Measurements from ENCODE around the gene WDR1.

The WDR1 gene

DNA sequence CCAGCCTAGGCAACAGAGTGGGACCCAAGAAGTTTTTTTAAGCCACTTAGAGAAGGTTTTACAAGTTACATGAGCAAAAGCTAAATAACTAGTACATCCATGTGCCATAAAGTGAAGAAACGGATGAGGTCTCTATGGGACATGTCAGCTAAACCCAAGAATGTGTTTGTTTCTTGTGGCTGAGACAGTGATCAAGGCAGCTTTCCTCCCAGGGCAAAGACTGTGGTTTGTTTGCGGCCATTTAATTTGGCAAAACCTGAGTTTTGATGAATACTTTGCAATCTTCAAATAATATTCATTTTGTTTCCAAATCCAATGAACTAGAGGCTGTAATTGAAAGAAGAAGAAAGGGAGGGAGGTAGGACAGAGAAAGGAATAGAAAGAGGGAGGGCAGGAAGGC is 50.4 kb downstream of the WDR1 start:
- no peak for DNase-seq

DNA sequence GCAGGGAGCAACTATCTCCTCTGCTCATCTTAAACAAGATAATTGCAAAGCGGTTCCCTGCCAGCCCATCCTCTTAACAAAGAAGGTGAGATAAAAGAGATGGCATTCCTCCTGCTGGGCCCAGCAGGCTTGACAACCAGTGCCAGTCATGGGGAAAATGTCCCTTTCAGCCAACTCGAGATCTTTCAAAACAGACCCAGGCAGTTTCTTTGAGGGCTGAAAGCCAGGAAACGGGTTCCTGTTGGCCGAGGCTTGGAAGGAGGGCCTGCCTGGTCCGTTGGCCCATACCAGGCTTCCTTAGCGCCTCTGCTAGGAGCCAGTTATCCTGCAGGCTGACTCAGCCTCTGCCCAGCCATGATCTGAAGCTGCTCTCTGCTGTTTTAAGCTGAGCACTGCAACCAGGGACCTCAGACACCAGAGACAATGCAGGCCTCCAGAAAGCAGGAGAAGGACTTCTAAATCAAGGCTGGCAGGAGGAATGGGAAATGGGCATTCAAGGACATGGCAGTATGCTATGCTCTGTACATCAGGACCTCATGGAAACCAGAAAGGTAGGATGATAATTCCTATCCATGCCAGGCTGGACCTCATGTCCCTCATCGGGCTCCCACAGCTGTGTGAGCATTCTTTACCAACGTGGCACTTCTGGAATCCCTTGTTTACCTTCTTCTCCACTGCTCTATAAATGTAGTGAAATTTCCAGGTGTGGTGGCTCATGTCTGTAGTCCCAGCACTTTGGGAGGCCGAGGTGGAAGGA is 52.9 kb downstream of the WDR1 start:
- no peak for DNase-seq

DNA sequence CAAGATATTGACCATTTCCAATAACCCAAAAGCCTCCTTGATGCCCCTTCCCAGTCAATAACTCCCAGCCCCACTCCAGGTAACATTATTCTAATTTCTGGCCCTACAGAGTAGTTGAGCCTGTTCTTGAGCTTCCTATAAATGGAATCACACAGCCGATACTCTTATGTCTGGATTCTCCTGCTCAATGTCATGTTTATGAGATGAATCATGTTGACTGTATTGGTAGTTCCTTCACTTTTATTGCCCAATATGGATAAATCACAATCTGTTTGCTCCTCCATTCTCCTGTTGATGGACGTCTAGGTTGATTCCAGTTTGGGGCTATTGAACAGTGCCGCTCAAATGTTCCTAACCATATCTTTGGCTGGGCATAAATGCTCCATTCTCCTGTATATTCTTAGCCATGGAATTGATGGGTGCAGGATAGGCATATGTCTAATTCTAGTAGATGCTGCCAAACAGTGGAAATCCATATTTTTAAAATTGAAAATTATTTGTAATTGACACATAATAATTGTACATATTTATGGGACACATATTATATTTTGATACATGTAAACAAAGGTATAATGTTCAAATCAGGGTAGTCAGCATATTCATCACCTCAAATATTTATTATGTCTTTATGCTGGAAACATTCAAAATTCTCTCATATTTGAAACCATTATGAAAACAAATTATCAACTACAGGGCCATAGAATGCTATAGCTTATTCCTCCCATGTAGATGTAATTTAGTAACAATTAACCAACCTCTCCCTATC is 54.8 kb downstream of the WDR1 start:
- DNase-seq: no peak

DNA sequence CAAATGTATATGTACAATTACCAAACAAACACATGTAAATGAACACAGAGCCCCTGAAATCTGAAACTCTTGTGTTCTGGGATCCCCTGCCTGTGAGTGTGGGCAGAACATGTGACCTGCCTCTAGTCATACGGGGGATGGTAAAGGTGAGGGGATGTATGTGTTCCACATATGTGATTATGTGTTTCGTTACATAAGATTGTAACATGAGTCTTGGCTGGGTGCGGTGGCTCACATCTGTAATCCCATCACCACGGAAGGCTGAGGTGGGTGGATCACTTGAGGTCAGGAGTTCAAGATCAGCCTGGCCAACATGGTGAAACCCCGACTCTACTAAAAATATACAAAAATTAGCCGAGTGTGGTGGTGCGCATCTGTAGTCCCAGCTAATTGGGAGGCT is 58.2 kb downstream of the WDR1 start:
- no peak for DNase-seq

DNA sequence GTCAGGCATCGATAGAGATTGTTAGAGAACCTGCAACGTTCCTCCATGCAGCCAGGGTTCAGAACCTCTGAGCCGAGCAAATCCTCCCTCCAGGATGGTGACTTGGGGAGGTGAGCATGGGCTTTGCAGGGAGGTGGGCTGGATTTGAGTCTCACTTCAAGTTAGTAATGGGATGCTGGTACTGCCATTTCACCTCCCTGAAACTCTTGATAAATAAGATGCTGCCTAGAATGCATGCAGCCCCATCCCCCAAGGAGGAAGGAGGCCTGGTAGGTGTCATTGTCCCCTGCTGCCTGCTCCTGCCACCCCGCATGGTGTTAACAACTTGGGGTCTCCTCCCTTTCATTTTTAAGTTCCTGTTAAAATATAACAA is 59.6 kb downstream of the WDR1 start:
- DNase-seq: no peak

DNA sequence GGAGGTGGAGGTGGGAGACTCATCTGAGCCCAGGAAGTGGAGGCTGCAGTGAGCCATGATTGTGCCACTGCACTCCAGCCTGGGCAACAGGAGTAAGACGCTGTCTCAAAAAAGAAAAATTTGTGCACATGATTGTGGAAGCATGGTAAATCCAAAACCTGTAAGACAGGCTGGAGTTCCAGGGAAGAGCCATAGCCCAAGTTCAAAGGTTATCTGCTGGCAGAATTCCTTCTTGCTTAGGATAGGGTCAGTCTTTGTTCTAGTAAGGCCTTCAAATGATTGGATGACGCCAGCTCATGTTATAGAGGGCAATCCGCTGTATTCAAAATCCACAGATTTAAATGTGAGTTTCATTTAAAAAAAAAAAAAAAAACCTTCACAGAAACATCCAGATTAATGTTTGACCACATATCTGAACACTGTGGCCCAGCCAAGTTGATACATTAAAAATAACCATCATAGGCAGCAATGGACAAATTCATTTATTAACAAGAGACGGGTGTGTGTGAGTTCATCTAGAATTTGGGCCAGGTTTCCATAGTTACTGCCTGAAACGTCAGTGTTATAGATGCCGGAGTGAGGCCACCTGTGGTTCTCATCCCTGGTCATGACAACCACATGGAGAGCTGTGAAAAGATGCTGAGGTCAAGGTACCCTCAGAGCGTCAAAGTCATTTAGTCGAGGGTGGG is 60.1 kb downstream of the WDR1 start:
- no peak for DNase-seq

DNA sequence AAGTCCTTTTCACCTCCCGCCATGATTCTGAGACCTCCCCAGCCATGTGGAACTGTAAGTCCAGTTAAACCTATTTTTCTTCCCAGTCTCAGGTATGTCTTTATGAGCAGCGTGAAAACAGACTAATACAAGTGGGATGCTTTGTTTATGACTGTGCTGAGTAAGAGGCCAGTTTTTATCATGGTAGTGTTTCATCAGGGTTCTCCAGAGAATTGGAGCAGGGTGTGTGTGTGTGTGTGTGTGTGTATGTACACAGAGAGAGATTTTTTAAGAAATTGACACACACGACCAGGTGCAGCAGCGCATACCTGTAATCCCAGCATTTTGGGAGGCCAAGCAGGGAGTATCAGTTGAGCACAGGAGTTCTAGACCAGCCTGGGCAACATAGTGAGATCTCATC is 60.7 kb downstream of the WDR1 start:
- no peak for DNase-seq

DNA sequence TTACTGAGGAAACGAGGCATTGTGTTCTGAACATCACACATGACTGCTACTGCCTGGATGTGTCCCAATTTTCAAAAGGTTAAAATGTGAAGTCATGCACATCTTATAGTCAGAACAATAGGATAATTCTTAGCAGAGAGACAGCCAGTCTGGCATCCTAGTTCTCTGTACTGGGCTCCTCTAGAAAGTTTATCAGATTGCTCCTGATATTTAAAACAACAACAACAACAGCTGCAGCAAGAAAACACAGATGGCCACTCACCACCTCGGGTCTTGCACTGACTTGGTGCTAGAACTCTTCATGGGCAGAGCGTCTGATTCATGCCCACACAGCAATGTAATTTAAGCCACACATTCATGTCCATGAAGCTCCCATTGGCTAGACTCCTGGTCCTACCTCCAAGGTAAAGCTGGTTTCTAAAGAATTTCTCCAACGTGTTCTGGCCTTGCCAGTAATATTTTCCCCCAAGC is 62.0 kb downstream of the WDR1 start:
- DNase-seq: no peak

DNA sequence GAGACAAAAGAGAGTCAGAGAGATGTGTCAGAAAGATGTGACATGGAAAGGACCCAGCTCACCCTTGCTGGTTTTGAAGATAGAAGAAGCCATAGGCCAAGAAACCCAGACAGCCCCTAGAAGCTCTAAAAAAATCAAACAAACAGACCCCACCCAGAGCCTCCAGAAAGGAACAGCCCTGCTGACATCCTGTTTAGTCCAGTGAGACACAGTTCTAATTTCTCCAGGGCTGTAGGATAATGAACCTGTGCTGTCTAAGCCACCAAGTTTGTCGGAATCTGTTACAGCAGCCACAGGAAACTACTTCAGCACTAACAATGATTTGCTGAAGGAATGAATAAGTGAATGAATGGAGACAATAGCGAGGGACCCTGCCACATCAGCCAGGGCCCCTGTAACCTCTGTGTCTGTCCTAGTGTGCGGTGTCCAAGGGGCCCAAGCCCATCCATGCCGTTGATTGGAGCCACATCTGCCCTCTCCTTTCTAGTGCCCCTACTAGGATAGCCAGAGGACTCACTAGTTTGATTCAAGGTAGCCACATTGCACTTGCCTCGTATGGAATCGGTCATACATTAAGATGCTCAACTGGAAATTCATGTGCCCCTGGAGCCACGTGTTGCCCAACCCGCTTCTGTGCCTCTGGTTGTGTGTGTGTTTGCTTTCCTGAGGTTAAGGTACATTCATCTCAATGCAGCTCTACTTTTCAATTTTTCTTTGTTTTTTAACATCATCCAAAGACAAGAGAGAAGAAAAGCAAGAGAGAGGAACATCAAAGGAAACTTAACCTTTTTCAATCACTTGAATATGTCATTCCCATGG is 62.8 kb downstream of the WDR1 start:
- no peak for DNase-seq

DNA sequence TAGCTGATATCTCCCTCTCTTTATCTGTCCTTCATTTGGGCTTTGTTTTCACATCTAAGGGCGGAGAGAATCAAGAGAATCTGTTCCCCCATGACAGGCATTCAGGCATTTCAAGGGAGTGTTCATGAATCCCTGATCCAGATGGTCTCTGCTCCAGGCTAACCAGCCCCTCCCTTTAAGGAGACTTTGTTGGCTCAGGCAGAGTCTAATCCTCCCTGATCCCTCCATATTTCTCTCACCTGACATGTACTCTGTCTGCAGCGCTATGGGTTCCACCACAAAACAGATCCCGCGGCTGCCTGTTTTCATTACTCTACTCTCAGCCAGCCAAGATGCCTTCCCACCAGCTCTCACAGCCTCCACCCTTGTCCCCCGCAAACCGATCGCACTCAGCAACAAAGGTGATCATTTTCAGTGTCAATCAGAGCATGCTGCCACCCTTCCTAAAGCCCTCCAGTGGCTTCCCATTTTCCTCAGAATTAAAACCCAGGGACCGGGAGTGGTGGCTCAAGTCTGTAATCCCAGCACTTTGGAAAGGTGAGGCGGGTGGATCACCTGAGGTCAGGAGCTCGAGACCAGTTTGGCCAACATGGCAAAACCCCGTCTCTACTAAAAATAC is 65.0 kb downstream of the WDR1 start:
- no peak for DNase-seq

DNA sequence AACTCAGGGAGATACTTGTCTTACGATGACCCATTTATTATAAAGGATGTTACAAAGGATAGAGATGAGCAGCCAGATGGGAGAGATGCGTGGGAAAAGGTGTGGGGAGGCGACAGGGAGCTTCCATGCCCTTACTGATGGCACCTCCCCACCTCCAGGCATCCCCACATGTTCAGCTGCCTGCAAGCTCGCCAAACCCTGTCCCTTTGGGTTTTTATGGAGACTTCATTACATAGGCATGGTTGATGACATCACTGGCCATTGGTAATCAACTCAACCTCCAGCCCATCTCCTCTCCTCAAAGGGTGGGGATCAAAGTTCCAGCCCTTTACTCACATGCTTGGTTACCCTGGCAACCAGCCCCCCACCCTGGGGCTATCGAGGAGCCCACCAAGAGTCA is 65.9 kb downstream of the WDR1 start:
- DNase-seq: no peak

DNA sequence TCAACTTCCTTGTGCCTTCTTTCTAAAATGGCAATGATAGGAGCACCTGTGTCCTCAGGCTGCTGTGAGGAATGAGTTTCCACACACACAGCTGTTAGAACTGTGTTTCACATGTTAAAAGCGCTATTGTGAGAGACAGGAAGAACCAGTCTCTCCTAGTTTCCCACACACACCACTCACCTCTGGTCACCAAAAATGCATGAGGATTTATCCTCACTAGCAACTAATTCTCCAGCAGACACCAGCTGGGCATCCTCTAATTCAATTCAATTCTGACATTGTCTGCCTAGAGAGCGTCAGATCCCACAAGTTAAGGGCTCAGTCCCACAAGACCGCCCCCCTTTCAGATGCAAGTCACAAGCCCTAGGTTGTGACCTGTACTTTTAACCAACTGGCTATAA is 66.3 kb downstream of the WDR1 start:
- no peak for DNase-seq

DNA sequence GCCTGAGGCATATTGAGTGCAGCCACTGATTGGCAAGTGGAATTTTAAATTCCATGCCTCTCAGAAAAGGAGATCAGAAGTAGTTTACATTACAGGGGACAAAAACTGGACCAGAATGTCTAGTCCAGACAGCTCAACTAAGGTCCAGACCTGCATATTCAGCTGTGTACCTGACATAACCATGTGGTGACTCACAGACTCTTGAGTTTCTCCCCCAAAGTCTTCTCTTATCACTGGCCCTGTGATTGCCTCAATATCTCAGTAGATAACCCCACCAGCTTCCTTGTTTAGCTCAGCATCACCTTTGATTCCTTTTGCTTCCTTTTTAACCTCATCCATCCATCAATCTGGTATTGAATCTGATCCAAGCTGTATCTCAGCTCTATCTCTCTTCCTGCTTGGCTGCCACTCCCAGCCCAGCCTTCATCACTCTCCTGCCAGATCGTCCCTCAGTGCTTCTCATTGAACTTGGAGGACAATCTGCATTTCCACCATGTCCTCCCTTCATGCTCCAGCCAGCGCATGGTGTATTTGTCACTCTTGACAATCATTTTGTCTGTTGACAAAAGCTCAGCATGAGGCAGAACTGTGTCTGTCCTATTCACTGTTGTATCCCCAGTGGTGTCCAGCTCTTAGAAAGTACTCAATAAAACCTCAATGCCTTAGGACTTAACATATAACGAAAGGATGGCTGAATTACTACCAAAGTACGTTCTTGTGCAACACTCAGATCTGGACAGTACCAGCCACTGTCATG is 67.5 kb downstream of the WDR1 start:
- DNase-seq: no peak

DNA sequence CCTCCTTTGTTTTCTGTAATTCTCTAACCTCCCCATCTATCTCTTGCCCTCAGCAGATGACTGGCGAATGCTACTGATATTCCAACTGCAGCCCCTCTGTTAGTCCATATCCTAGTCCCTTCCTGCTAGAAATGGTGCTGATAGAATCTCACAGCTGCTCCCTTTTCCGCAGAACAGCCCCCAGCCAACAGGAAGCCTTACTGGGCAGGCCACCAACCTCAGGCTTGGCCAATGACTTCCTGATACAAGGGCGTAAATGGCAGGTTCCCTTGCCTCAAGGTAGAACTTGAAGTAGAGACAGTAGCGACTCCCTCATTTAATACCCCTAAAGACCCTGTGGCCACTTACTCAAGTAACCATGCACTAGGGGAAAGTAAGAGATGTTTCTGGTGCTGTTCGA is 68.6 kb downstream of the WDR1 start:
- DNase-seq: no peak

DNA sequence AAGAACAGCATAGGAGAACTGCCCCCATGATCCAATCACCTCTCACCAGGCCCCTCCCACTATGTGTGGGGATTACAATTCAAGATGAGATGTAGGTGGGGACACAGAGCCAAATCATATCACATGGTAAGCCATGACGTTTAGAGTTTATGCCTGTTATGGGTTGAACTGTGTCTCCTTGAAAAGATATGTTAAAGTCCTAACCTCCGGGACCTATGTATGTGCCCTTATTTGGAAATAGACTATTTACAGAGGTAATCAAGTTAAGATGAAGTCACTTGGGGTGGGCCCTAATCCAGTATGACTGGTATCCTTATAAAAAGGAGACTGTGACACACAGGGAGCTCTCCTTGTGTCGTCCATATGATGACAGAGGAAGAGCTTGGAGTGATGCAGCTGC is 70.1 kb downstream of the WDR1 start:
- DNase-seq: no peak

DNA sequence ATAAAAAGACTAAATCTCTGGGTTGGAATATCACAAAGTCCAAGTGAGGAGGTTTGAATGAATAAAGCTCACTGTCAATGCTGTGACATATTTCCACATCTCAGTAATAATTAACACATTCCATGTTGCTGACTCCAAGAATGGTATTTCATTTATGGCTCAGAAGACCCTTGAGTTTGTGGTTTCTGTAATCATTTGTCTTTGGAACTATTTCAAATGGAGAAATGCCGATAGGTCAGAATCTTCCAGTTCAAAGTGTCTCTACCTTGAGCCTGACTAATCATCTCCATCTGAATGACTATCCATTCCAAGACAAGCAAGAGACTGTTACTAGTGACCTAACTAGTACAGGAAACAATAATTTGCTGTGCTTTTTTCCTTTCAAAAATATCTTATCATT is 71.1 kb downstream of the WDR1 start:
- no peak for DNase-seq

DNA sequence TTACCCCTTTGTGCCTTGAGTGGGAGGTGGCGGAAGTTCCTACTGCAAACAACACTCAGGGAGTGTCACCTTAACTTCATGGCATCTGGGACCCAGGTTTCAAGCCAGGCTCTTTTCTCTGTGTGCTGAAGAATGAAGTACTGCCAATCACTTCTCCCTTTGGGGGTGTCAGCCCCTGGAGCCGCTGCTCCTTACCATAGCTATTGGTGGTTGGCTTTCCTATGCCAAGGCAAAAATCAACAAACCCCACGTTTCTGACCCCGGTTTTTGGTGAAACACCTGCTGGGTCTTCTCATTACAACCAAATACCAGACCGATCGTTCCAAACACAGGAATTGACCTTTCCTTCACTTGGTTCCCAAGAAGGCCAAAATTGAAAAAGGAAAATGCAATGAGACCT is 75.6 kb downstream of the WDR1 start:
- no peak for DNase-seq

DNA sequence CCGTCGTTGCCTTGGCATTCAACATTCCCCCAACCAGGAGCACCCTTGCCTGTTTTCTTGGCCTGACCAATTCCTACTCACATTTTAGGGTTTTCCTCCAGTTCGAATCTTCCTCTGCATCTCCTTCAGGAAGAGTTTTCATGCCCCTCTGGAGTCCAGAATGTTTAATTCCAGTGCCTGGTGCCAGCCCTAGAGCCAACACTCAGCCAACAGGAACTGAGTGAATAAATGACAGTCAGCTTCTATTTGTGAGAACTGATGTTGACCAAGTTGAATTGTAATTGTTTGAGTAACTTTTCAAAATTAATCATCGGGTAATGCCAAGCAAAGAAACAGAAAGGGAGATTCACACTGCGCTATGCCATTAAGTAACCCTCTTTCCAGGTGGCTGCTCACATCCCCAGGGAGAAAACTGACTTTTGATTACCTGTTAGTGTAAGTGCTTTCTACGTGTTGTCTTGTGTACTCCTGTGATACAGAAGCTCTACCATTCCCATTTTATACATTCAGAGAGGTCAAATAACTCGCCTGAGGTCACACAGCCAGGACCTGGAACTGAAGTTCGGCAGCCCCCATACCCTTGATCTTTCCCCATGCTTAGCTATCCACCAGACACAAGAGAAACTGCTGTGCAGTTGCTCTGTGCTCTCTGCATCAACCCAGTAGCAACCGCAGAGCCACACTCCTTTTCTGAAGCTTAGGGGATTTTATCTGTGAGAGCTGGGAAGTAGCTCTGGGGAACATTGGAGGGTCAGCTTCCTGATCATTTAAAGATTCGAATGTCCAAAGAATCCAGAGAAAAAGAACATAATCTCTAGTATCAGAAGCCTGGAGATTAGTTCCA is 76.3 kb downstream of the WDR1 start:
- no peak for DNase-seq

DNA sequence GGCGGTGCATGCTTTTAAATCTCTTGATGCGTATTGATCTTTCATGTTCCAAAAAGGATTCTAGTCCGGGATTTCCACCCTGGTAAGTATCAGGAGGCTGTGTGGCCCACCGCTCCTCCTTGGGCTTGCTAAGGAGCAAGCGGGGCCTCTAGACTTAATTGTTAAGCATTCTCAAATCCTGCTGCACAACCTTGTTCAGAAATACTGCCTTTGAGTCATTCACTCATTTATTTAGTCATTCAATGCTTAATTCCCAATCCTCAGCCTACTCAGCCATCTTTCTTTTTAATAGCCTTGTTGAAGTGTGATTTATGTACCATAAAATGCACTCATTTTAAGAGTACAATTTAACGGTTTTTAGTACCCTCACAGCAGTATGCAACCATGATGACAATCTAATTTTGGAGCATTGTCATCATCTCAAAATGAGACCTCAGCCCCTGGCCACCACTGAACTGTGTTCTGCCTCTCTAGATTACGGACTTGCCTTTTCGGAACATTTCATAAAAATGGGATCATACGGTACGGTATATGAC is 79.7 kb downstream of the WDR1 start:
- no peak for DNase-seq

DNA sequence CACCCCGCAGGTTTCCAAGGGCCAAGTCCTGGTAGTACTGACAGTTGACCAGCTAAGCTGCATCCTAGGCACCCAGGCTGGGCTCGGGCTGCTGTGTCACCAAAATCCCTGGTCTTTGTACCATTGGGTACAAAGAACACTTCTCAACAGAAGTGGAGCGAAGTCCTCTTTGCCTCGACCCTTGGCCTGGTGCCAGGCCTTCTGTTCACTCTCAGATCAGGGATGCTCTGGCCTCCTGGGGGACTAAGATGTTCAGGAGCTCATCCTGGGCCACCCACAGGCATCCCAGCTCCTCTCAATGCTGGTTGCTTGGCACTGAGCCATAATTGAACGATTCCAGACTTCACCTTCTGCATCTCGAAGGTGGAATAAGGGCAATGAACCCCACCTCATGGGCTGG is 81.5 kb downstream of the WDR1 start:
- no peak for DNase-seq
